CD4-positive, CD25-positive, alpha-beta regulatory T cell (primary cell): ENCODE results near the gene HDAC4. TPM values are rescaled to one million over a fixed set of nuclear protein-coding genes. Genes with fewer than 3 reads are reported as not detected.
"Not testable (repeated sequence)": the region's sequence is repeated elsewhere in the genome, so short reads cannot be mapped to it uniquely, and the experiment has no call there.

ENCODE experiments used
- ATAC-seq, 2 donors: fragments of 150-1000 bp; cut with Tn5 transposase; one replicate each; pipeline ENCODE4 v1.10.0; 2021; ENCODE audit warnings: low read depth in 2 of 2, moderate number of reproducible peaks in 2 of 2, moderate library complexity in 1 of 2
- DNase-seq, 3 donors: peaks; one replicate each; pipeline versions ENCODE4 v3.0.0 to v3.0.0-alpha.2; 2012 to 2022; ENCODE audit warnings: mixed read lengths in 1 of 3
- H3K27ac ChIP-seq: one replicate; pipeline ENCODE4 v1.7.0; 2013; ENCODE audit warnings: mild to moderate bottlenecking, low read length; ENCODE audit not compliant: insufficient read depth, poor library complexity, severe bottlenecking
- H3K27me3 ChIP-seq: one replicate; pipeline ENCODE4 v1.7.0; 2013; ENCODE audit warnings: low read length; ENCODE audit not compliant: control insufficient read depth, insufficient read depth
- H3K36me3 ChIP-seq: one replicate; pipeline ENCODE4 v1.7.0; 2013; ENCODE audit warnings: mild to moderate bottlenecking, low read length, moderate library complexity; ENCODE audit not compliant: control insufficient read depth, insufficient read depth
- H3K4me1 ChIP-seq: 2 replicates; pipeline ENCODE4 v1.7.0; 2013; ENCODE audit warnings: mild to moderate bottlenecking, low read length; ENCODE audit not compliant: insufficient read depth, control insufficient read depth, poor library complexity, severe bottlenecking
- H3K4me3 ChIP-seq: one replicate; pipeline ENCODE4 v1.7.0; 2013; ENCODE audit warnings: low read depth, mild to moderate bottlenecking, low read length, moderate library complexity
- H3K9me3 ChIP-seq, 2 experiments: 1 replicate in 1 of 2; 2 replicates in 1 of 2; pipeline ENCODE4 v1.7.0; 2013; ENCODE audit warnings: low read length in 2 of 2, mild to moderate bottlenecking in 1 of 2, moderate library complexity in 1 of 2; ENCODE audit not compliant: control insufficient read depth in 2 of 2
- H3K27ac Mint-ChIP-seq, 3 donors: one replicate each; pipeline ENCODE4 v1.8.0; 2020 to 2022; ENCODE audit warnings: mild to moderate bottlenecking in 3 of 3, mixed read lengths in 3 of 3, moderate library complexity in 2 of 3
- H3K27me3 Mint-ChIP-seq: one replicate; pipeline ENCODE4 v1.8.0; 2022; ENCODE audit warnings: mild to moderate bottlenecking, mixed read lengths
- H3K36me3 Mint-ChIP-seq: one replicate; pipeline ENCODE4 v1.8.0; 2020; ENCODE audit warnings: mixed read lengths
- H3K4me1 Mint-ChIP-seq, 4 donors: one replicate each; pipeline ENCODE4 v1.8.0; 2020 to 2022; ENCODE audit warnings: mixed read lengths in 4 of 4, mild to moderate bottlenecking in 1 of 4
- H3K4me3 Mint-ChIP-seq, 4 donors: one replicate each; pipeline ENCODE4 v1.8.0; 2020 to 2022; ENCODE audit warnings: mild to moderate bottlenecking in 4 of 4, mixed read lengths in 4 of 4, moderate library complexity in 3 of 4
- H3K9me3 Mint-ChIP-seq, 7 donors: one replicate each; pipeline ENCODE4 v1.8.0; 2020 to 2022; ENCODE audit warnings: mixed read lengths in 7 of 7, mild to moderate bottlenecking in 3 of 7, moderate library complexity in 2 of 7
- polyA plus RNA-seq, 4 donors: library from polyadenylated mRNA; unstranded; fragments of 300-500 nt; fragmentation: Illumina TruSeq; gene quantifications; one replicate each; pipeline ENCODE4 v1.2.3, GENCODE V29; 2021
- total RNA-seq: library from RNA; stranded (reverse); gene quantifications from one replicate; pipeline ENCODE4 v1.2.3, GENCODE V29; 2022

HDAC4 gene
- total and polyA plus RNA-seq, 5 donors from 2014 or later = 6.5 to 118 (median 8.6) TPM

GRCh38 chr2:239285932-239286230 is 114.9 kb downstream of the HDAC4 start:
- H3K27me3 Mint-ChIP-seq = no peaks in the 10 kb centered on the region
- Histone ChIP-seq H3K36me3 (no peaks in the 10 kb centered on the region), H3K9me3 (no peaks in the 10 kb centered on the region), H3K27ac (peak overlapping the region; percentile 47), H3K4me1 (peaks cover 54% of the 10 kb centered on the region), H3K4me3 (peak overlapping the region; percentile 73), H3K27me3 (no peaks in the 10 kb centered on the region)
- H3K4me3 Mint-ChIP-seq = peak overlapping the region; percentile 77 to 85 (median 80)
- no peaks in the 10 kb centered on the region for H3K9me3 Mint-ChIP-seq
- peak in 1 of 3 donors; percentile 43 for DNase-seq
- peak in 1 of 2 donors; percentile 5 for ATAC-seq
- H3K27ac Mint-ChIP-seq = peak overlapping the region; percentile 90 to 98 (median 96)
- peaks cover 40 to 73% (median 51%) of the 10 kb centered on the region in 4 donors for H3K4me1 Mint-ChIP-seq
- peaks cover 2% of the 10 kb centered on the region for H3K36me3 Mint-ChIP-seq

GRCh38 chr2:239285071-239285931 is 115.5 kb downstream of the HDAC4 start:
- Histone ChIP-seq H3K36me3 (no peaks in the 10 kb centered on the region), H3K27me3 (no peaks in the 10 kb centered on the region), H3K9me3 (no peaks in the 10 kb centered on the region), H3K4me1 (peaks cover 53% of the 10 kb centered on the region), H3K27ac (peak overlapping the region; percentile 47), H3K4me3 (peak overlapping the region; percentile 73)
- H3K27ac Mint-ChIP-seq = peak overlapping the region; percentile 90 to 98 (median 96)
- peak overlapping the region; percentile 77 to 85 (median 80) for H3K4me3 Mint-ChIP-seq
- peaks cover 37 to 68% (median 48%) of the 10 kb centered on the region in 4 donors for H3K4me1 Mint-ChIP-seq
- peaks cover 2% of the 10 kb centered on the region for H3K36me3 Mint-ChIP-seq
- H3K9me3 Mint-ChIP-seq = no peaks in the 10 kb centered on the region
- peak; percentile 49 to 57 for ATAC-seq
- peak in 2 of 3 donors; percentile 36 to 66 for DNase-seq
- no peaks in the 10 kb centered on the region for H3K27me3 Mint-ChIP-seq

DNA sequence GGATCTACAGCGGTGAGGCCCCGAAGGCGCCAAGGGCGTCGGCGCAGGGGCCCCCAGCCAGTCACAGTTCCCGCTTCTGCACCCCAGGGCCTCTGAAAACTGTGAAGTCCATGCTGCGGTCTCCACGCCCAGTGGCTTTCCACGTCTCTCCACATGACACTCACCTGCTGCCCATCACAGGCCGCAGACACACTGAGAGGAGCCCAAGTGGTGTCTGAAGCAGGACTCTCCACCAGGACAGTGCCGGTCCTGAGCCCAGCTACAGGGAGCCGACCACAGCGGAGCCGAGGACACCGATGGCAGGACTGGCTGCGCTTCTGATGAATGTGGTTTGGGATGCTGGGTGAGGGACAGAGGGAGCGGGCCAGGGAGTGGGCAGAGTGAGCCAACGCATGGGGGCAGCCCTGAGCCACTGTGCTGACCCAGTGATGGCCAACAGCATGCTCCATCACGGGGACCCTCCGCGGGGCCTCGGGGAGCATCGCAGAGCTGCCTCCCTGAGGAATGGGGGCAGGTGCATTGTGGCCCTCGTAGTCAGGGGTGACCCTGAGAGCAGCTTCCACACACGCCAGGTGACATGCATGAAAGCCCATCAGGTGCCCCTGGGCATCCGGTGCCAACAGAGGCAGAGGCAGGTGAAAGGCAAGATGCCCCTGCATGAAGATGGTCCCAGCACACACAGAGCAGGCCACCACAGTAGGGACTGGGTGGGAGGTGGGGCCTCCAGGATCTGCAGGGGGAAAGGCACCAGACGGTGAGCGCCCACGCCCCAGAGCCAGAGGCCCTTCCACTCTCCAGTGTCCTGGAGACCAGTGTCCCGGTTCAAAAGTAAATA is 116.6 kb downstream of the HDAC4 start:
- no peak overlapping the region for H3K27ac ChIP-seq
- no peaks in the 10 kb centered on the region for H3K9me3 Mint-ChIP-seq
- peak overlapping the region; percentile 65 to 85 (median 80) for H3K4me3 Mint-ChIP-seq
- no peak overlapping the region for H3K4me3 ChIP-seq
- no peaks in the 10 kb centered on the region for H3K27me3 Mint-ChIP-seq
- no peaks in the 10 kb centered on the region for H3K9me3 ChIP-seq
- H3K4me1 ChIP-seq = peaks cover 42% of the 10 kb centered on the region
- H3K27me3 ChIP-seq = no peaks in the 10 kb centered on the region
- peaks cover 2% of the 10 kb centered on the region for H3K36me3 Mint-ChIP-seq
- DNase-seq (no peak), ATAC-seq (no peak)
- peak overlapping the region in 2 of 3 donors; percentile 90 to 96 for H3K27ac Mint-ChIP-seq
- H3K36me3 ChIP-seq = no peaks in the 10 kb centered on the region
- peaks cover 31 to 57% (median 41%) of the 10 kb centered on the region in 4 donors for H3K4me1 Mint-ChIP-seq

- no peaks in the 10 kb centered on the region for H3K36me3 ChIP-seq
- H3K27ac ChIP-seq = no peak overlapping the region
- ATAC-seq = no peak
- no peak overlapping the region for H3K4me3 ChIP-seq
- Mint-ChIP-seq H3K27ac (peak overlapping the region in 2 of 3 donors; percentile 43 to 75), H3K9me3 (no peaks in the 10 kb centered on the region), H3K36me3 (peaks cover 2% of the 10 kb centered on the region), H3K4me1 (peaks cover 25 to 54% (median 37%) of the 10 kb centered on the region in 4 donors), H3K27me3 (no peaks in the 10 kb centered on the region), H3K4me3 (peak overlapping the region in 3 of 4 donors; percentile 5 to 54 (median 9))
- peaks cover 34% of the 10 kb centered on the region for H3K4me1 ChIP-seq
- H3K27me3 ChIP-seq = no peaks in the 10 kb centered on the region
- DNase-seq = no peak
- H3K9me3 ChIP-seq = no peaks in the 10 kb centered on the region
These were observed 117.4 kb downstream of the HDAC4 start for GRCh38 chr2:239283288-239283945.

DNA sequence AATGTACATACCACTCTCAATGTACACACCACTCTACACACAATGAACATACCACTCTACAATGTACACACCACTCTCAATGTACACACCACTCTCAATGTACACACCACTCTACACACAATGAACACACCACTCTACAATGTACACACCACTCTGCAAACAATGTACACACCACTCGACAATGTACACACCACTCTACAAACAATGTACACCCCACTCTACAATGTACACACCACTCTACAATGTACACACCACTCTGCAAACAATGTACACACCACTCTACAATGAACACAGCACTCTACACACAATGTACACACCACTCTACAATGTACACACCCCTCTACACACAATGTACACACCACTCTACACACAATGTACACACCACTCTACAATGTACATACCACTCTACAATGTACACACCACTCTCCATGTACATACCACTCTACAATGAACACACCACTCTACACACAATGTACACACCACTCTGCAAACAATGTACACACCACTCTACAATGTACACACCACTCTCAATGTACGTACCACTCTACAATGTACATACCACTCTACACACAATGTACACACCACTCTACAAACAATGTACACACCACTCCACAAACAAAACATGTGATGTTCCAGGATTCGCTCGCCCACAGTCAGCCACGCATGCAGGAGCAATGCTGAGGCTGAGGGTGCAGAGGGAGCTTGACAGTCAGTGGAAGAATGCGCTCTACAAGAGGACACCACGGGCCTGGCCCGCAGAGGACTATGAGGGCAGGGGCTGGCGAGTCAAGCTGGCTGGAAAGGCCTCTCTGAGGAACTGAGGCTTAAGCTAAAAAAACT is 118.2 kb downstream of the HDAC4 start:
- Mint-ChIP-seq H3K9me3 (no peaks in the 10 kb centered on the region), H3K36me3 (peaks cover 2% of the 10 kb centered on the region), H3K27ac (no peak overlapping the region), H3K4me1 (peaks cover 21 to 52% (median 31%) of the 10 kb centered on the region in 4 donors), H3K27me3 (no peaks in the 10 kb centered on the region), H3K4me3 (no peak overlapping the region)
- no peak for DNase-seq
- Histone ChIP-seq H3K4me1 (peaks cover 28% of the 10 kb centered on the region), H3K4me3 (no peak overlapping the region), H3K27ac (no peak overlapping the region), H3K36me3 (no peaks in the 10 kb centered on the region), H3K9me3 (no peaks in the 10 kb centered on the region), H3K27me3 (no peaks in the 10 kb centered on the region)
- no peak for ATAC-seq

- not testable (repeated sequence) for H3K4me3 Mint-ChIP-seq, H3K27ac ChIP-seq, H3K9me3 Mint-ChIP-seq, H3K9me3 ChIP-seq, ATAC-seq, H3K27me3 ChIP-seq, H3K4me3 ChIP-seq, H3K36me3 ChIP-seq, H3K27me3 Mint-ChIP-seq, H3K36me3 Mint-ChIP-seq, H3K27ac Mint-ChIP-seq
- H3K4me1 Mint-ChIP-seq = peaks cover 7 to 47% (median 17%) of the 10 kb centered on the region in 4 donors
- peak in 1 of 3 donors; percentile 69 for DNase-seq
- peaks cover 22% of the 10 kb centered on the region for H3K4me1 ChIP-seq
These were observed 120.4 kb downstream of the HDAC4 start for GRCh38 chr2:239280296-239281017.
